Heart left ventricle (tissue), 16 donors: ENCODE measurements around the gene HLCS. TPM values are rescaled to one million over a fixed set of nuclear protein-coding genes. Genes with fewer than 3 reads are reported as not detected.

Experiments
- ATAC-seq, 4 donors: fragments of 200-7000 bp; cut with Tn5 transposase; one replicate each; pipeline ENCODE4 v1.9.1; 2020 to 2022; ENCODE audit warnings: moderate library complexity in 4 of 4, mild to moderate bottlenecking in 3 of 4, moderate number of reproducible peaks in 1 of 4
- DNase-seq, 5 donors: peaks; one replicate each; pipeline ENCODE4 v3.0.0-alpha.2; 2020
- H3K27ac ChIP-seq, 12 donors: fragments of 200-600 bp; sonication (generic) in 4 of 12; one replicate each; pipeline versions ENCODE4 v1.5.0 to v1.8.0; 2016 to 2022; ENCODE audit warnings: mild to moderate bottlenecking in 2 of 12
- H3K27me3 ChIP-seq, 9 donors: fragments of 200-600 bp; sonication (generic) in 2 of 9; one replicate each; pipeline versions ENCODE4 v1.5.1 to v1.8.0; 2016 to 2022; ENCODE audit warnings: mild to moderate bottlenecking in 3 of 9
- H3K36me3 ChIP-seq, 9 donors: fragments of 200-600 bp; sonication (generic) in 2 of 9; one replicate each; pipeline versions ENCODE4 v1.5.0 to v1.8.0; 2018 to 2022; ENCODE audit warnings: mild to moderate bottlenecking in 2 of 9
- H3K4me1 ChIP-seq, 12 donors: fragments of 200-600 bp; sonication (generic) in 4 of 12; one replicate each; pipeline versions ENCODE4 v1.5.0 to v1.8.0; 2016 to 2022; ENCODE audit warnings: mild to moderate bottlenecking in 3 of 12
- H3K4me3 ChIP-seq, 12 donors: fragments of 200-600 bp; sonication (generic) in 4 of 12; one replicate each; pipeline versions ENCODE4 v1.5.0 to v1.8.0; 2017 to 2022; ENCODE audit warnings: mild to moderate bottlenecking in 9 of 12, moderate library complexity in 4 of 12
- H3K9me3 ChIP-seq, 12 donors: fragments of 200-600 bp; sonication (generic) in 4 of 12; one replicate each; pipeline versions ENCODE4 v1.5.0 to v1.8.0; 2016 to 2022; ENCODE audit warnings: mild to moderate bottlenecking in 1 of 12
- CTCF ChIP-seq, 12 donors: fragments of 200-600 bp; sonication (generic) in 4 of 12; IDR thresholded peaks; one replicate each; pipeline versions ENCODE4 v1.5.0 to v1.8.0; 2018 to 2022; ENCODE audit warnings: antibody characterized with exemption in 12 of 12, mild to moderate bottlenecking in 5 of 12
- POLR2A ChIP-seq, 2 donors: fragments of 450-650 bp; IDR thresholded peaks; one replicate each; pipeline ENCODE4 v1.6.1; 2017; ENCODE audit warnings: antibody characterized with exemption in 2 of 2, mild to moderate bottlenecking in 2 of 2, moderate library complexity in 2 of 2
- WGBS, 4 donors: extraction: QIAGEN DNeasy Blood & Tissue Kit in 2 of 4; methylation state at CpG; one replicate each; pipeline versions ENCODE4 v1.1.5 to v1.1.7; 2013 to 2018; 5-methylcytosine and 5-hydroxymethylcytosine counted together
- intact Hi-C, 10 donors: fragments of 100-400 bp; cut with DNase I; formaldehyde crosslinking; loops; one replicate each; pipeline versions ENCODE4 v1.11.1 to v1.14.2; 2022
- polyA plus RNA-seq, 2 donors: library from polyadenylated mRNA; stranded (reverse); fragments of 200-250 nt; gene quantifications; one replicate each; pipeline ENCODE4 v1.2.3, GENCODE V29; 2013
- total RNA-seq, 9 donors: library from RNA; depleted of rRNA in 2 of 9; stranded (reverse); fragments of >200 nt in 2 of 9; fragmentation: NEBNext Ultra II Directional in 3 of 9; extraction: Animal tissue kit (Norgen Biotek cat#: 25700) in 3 of 9; gene quantifications; one replicate each; pipeline versions ENCODE4 v1.1.0 to v1.2.4, GENCODE V29; 2016 to 2023
- donor health status: ischemic (EF 13 %, LVEDD 7.1; RV severe dilation, severe dysfunction).
- donor health status: healthy with polysubstance abuse.
- donor health status: DM: no; HTN: yes; CAD: no.
- donor health status: DM: no; HTN: no; CAD: no.
- donor health status: ischemic (EF 25% LVEDD 6.9; RV normal size, moderate dysfunction).
- donor health status: ischemic (EF 25% LVEDD 5.7; RV mildly dilated, moderate dysfunction).
- donor health status: healthy.
- donor health status: DM: yes; HTN: yes; CAD: no.
- donor health status: ischemic (EF 35%, LVEDD 5.7; RV mildly dilated, moderate dysfunction).
- donor health status: nonischemic (EF 11% LVEDD 7.7; RV severe dilation, severe dysfunction).
- donor health status: DM: yes; HTN: yes; CAD: no.
- donor health status: PGD.
- donor health status: ischemic (EF 29% LVEDD 5.4; RV normal size, mild dysfunction).
- donor health status: nonischemic (EF 23%, LVEDD 6.1; RV moderate dilation, normal function).

The HLCS gene
- total and polyA plus RNA-seq, 11 donors: 1.8 to 15.2 (median 6.2) TPM

- WGBS, 4 donors: 0 to 16% (median 7%) methylated on average over 1 of the region's 1 CpG
- Histone ChIP-seq H3K9me3 (no peaks in the 10 kb centered on the region), H3K36me3 (no peaks in the 10 kb centered on the region), H3K4me3 (no peak overlapping the region), H3K27me3 (no peaks in the 10 kb centered on the region), H3K4me1 (peaks cover 0 to 22% (median 0%) of the 10 kb centered on the region in 12 donors), H3K27ac (peak overlapping the region in 3 of 12 donors; percentile 18 to 31 (median 21))
- intact Hi-C loops: loop anchor here in 1 of 10 donors (5.0 kb wide), 1 partner anchor 63 kb away; no protein-coding TSS in a partner anchor
- DNase-seq (peak in 4 of 5 donors; percentile 50 to 81 (median 56)), ATAC-seq (peak; percentile 94 to 99 (median 98))
- TF ChIP-seq CTCF (IDR thresholded peaks at IDR 0.05) (no peak), POLR2A (IDR thresholded peaks at IDR 0.05) (no peak)
Measured at GRCh38 chr21:36835383-36835795, 131.1 kb downstream of the HLCS start.

GRCh38 chr21:36834192-36834591, 132.3 kb downstream of the HLCS start:
- DNase-seq: no peak
- peaks cover 0 to 22% (median 0%) of the 10 kb centered on the region in 12 donors for H3K4me1 ChIP-seq
- H3K4me3 ChIP-seq: no peak overlapping the region
- no peak for ATAC-seq
- H3K27me3 ChIP-seq: no peaks in the 10 kb centered on the region
- intact Hi-C loops: no loop called here
- no peak overlapping the region for H3K27ac ChIP-seq
- H3K36me3 ChIP-seq: no peaks in the 10 kb centered on the region
- TF ChIP-seq CTCF (IDR thresholded peaks at IDR 0.05): no peak
- TF ChIP-seq POLR2A (IDR thresholded peaks at IDR 0.05): no peak
- H3K9me3 ChIP-seq: no peaks in the 10 kb centered on the region
- 90 to 97% (median 95%) methylated on average over 4 of the region's 4 CpGs for WGBS, 4 donors

- Histone ChIP-seq H3K27me3 (no peaks in the 10 kb centered on the region), H3K9me3 (no peaks in the 10 kb centered on the region), H3K4me3 (no peak overlapping the region), H3K27ac (no peak overlapping the region), H3K4me1 (peaks cover 0 to 13% (median 0%) of the 10 kb centered on the region in 12 donors), H3K36me3 (no peaks in the 10 kb centered on the region)
- TF ChIP-seq POLR2A (IDR thresholded peaks at IDR 0.05): no peak
- no peak for TF ChIP-seq CTCF (IDR thresholded peaks at IDR 0.05)
- ATAC-seq (no peak), DNase-seq (no peak)
- intact Hi-C loops: no loop called here
- WGBS, 4 donors: 80 to 94% (median 89%) methylated on average over 8 of the region's 8 CpGs
Measured at GRCh38 chr21:36830100-36830499, 136.4 kb downstream of the HLCS start.

GRCh38 chr21:36828891-36829515, 137.5 kb downstream of the HLCS start:
- peaks cover 0 to 7% (median 0%) of the 10 kb centered on the region in 12 donors for H3K4me1 ChIP-seq
- H3K36me3 ChIP-seq: peaks cover 0 to 3% (median 0%) of the 10 kb centered on the region in 9 donors
- no peaks in the 10 kb centered on the region for H3K9me3 ChIP-seq
- no peak for TF ChIP-seq POLR2A (IDR thresholded peaks at IDR 0.05)
- TF ChIP-seq CTCF (IDR thresholded peaks at IDR 0.05): no peak
- 81 to 85% (median 83%) methylated on average over 4 of the region's 4 CpGs for WGBS, 4 donors
- DNase-seq: no peak
- H3K27ac ChIP-seq: no peak overlapping the region
- H3K27me3 ChIP-seq: no peaks in the 10 kb centered on the region
- intact Hi-C loops: no loop called here
- H3K4me3 ChIP-seq: no peak overlapping the region
- no peak for ATAC-seq
